Astrocyte (in vitro differentiated cells and primary cell): ENCODE results near the gene MCF2L. TPM values are rescaled to one million over a fixed set of nuclear protein-coding genes. Genes with fewer than 3 reads are reported as not detected.

Experiments
- DNase-seq: peaks from one replicate; pipeline ENCODE4 v3.0.0-alpha.2; 2010; ENCODE audit warnings: low read depth
- FAIRE-seq: peaks from 2 replicates; lab custom pipeline; 2011; peaks lifted over from hg19 to GRCh38; lab: Jason Lieb, UNC
- H2AFZ ChIP-seq: 2 replicates; pipeline ENCODE4 v1.6.0; 2012; ENCODE audit warnings: low read depth, low read length, inconsistent platforms
- H3K27ac ChIP-seq: 2 replicates; pipeline ENCODE4 v1.5.1; 2011; ENCODE audit warnings: low read depth, low read length, inconsistent platforms
- H3K27me3 ChIP-seq: 2 replicates; pipeline ENCODE4 v1.6.0; 2011; ENCODE audit warnings: low read length, inconsistent platforms; ENCODE audit not compliant: insufficient read depth
- H3K36me3 ChIP-seq: 2 replicates; pipeline ENCODE4 v1.5.1; 2011; ENCODE audit warnings: low read length, inconsistent platforms; ENCODE audit not compliant: insufficient read depth
- H3K4me1 ChIP-seq: 2 replicates; pipeline ENCODE4 v1.5.1; 2011; ENCODE audit warnings: low read length, inconsistent platforms; ENCODE audit not compliant: insufficient read depth
- H3K4me2 ChIP-seq: 2 replicates; pipeline ENCODE4 v1.6.0; 2012; ENCODE audit warnings: low read length, inconsistent platforms
- H3K4me3 ChIP-seq: 2 replicates; pipeline ENCODE4 v1.5.1; 2011; ENCODE audit warnings: low read depth, mild to moderate bottlenecking, low read length, inconsistent platforms; ENCODE audit not compliant: insufficient read depth
- H3K79me2 ChIP-seq: 2 replicates; pipeline ENCODE4 v1.6.0; 2012; ENCODE audit warnings: mild to moderate bottlenecking, low read length, inconsistent platforms; ENCODE audit not compliant: insufficient read depth
- H3K9ac ChIP-seq: 2 replicates; pipeline ENCODE4 v1.6.0; 2012; ENCODE audit warnings: mild to moderate bottlenecking, low read length, inconsistent platforms
- H3K9me3 ChIP-seq: 2 replicates; pipeline ENCODE4 v1.5.1; 2012; ENCODE audit warnings: low read depth, mild to moderate bottlenecking, low read length, inconsistent platforms; ENCODE audit not compliant: insufficient read depth
- H4K20me1 ChIP-seq: 2 replicates; pipeline ENCODE4 v1.6.0; 2012; ENCODE audit warnings: low read length, inconsistent platforms; ENCODE audit not compliant: insufficient read depth
- H3K27ac Mint-ChIP-seq: one replicate; pipeline ENCODE4 v1.8.0; 2021; ENCODE audit warnings: mild to moderate bottlenecking, mixed read lengths; ENCODE audit not compliant: unreplicated experiment
- H3K27me3 Mint-ChIP-seq: one replicate; pipeline ENCODE4 v1.8.0; 2021; ENCODE audit warnings: low read depth, mixed read lengths; ENCODE audit not compliant: unreplicated experiment
- H3K36me3 Mint-ChIP-seq: one replicate; pipeline ENCODE4 v1.8.0; 2021; ENCODE audit warnings: low read depth, mixed read lengths; ENCODE audit not compliant: unreplicated experiment
- H3K4me1 Mint-ChIP-seq: one replicate; pipeline ENCODE4 v1.8.0; 2021; ENCODE audit warnings: low read depth, mixed read lengths; ENCODE audit not compliant: unreplicated experiment
- H3K4me3 Mint-ChIP-seq: one replicate; pipeline ENCODE4 v1.8.0; 2021; ENCODE audit warnings: mild to moderate bottlenecking, moderate library complexity, mixed read lengths; ENCODE audit not compliant: unreplicated experiment
- H3K9me3 Mint-ChIP-seq: one replicate; pipeline ENCODE4 v1.8.0; 2021; ENCODE audit warnings: mild to moderate bottlenecking, mixed read lengths; ENCODE audit not compliant: unreplicated experiment
- CTCF ChIP-seq: IDR thresholded peaks from 2 replicates; pipeline ENCODE4 v1.5.1; 2011; ENCODE audit warnings: low read depth, mild to moderate bottlenecking, inconsistent platforms, low read length, moderate library complexity; ENCODE audit not compliant: insufficient read depth
- EZH2 ChIP-seq: IDR thresholded peaks from 2 replicates; pipeline ENCODE4 v1.6.1; 2012; ENCODE audit warnings: mild to moderate bottlenecking, low read length, inconsistent platforms; ENCODE audit not compliant: insufficient read depth
- total RNA-seq: library from RNA; stranded (reverse); gene quantifications from 2 replicates; pipeline ENCODE4 v1.2.1, GENCODE V29; 2021

The MCF2L gene
- total RNA-seq, 1 donor from 2014 or later: 3.4 TPM

- H3K27ac Mint-ChIP-seq: no peak overlapping the region
- Histone ChIP-seq H3K9ac (no peak overlapping the region), H3K27ac (no peak overlapping the region), H3K27me3 (no peaks in the 10 kb centered on the region), H4K20me1 (no peaks in the 10 kb centered on the region), H3K4me2 (no peak overlapping the region), H3K4me1 (no peaks in the 10 kb centered on the region), H3K36me3 (no peaks in the 10 kb centered on the region), H3K9me3 (no peaks in the 10 kb centered on the region), H3K4me3 (no peak overlapping the region), H2AFZ (no peak overlapping the region), H3K79me2 (no peaks in the 10 kb centered on the region)
- DNase-seq (no peak), FAIRE-seq (no peak)
- no peaks in the 10 kb centered on the region for H3K4me1 Mint-ChIP-seq
- H3K27me3 Mint-ChIP-seq: peaks cover 47% of the 10 kb centered on the region
- H3K4me3 Mint-ChIP-seq: no peak overlapping the region
- peaks cover 5% of the 10 kb centered on the region for H3K9me3 Mint-ChIP-seq
- H3K36me3 Mint-ChIP-seq: no peaks in the 10 kb centered on the region
- TF ChIP-seq EZH2 (no peak), CTCF (no peak)
Observed at GRCh38 chr13:113125506-113126264, 156.7 kb downstream of the MCF2L start.

- TF ChIP-seq CTCF (no peak), EZH2 (no peak)
- H3K36me3 Mint-ChIP-seq: no peaks in the 10 kb centered on the region
- H3K9ac ChIP-seq: no peak overlapping the region
- H3K4me3 Mint-ChIP-seq: no peak overlapping the region
- H3K79me2 ChIP-seq: no peaks in the 10 kb centered on the region
- peaks cover 49% of the 10 kb centered on the region for H3K27me3 Mint-ChIP-seq
- DNase-seq (no peak), FAIRE-seq (no peak)
- no peak overlapping the region for H3K4me2 ChIP-seq
- H3K36me3 ChIP-seq: no peaks in the 10 kb centered on the region
- no peak overlapping the region for H3K27ac ChIP-seq
- no peak overlapping the region for H3K4me3 ChIP-seq
- no peaks in the 10 kb centered on the region for H3K4me1 ChIP-seq
- no peaks in the 10 kb centered on the region for H3K9me3 ChIP-seq
- no peaks in the 10 kb centered on the region for H3K4me1 Mint-ChIP-seq
- peaks cover 5% of the 10 kb centered on the region for H3K9me3 Mint-ChIP-seq
- no peaks in the 10 kb centered on the region for H4K20me1 ChIP-seq
- H3K27ac Mint-ChIP-seq: no peak overlapping the region
- no peak overlapping the region for H2AFZ ChIP-seq
- H3K27me3 ChIP-seq: peaks cover 1% of the 10 kb centered on the region
Observed at GRCh38 chr13:113126265-113127150, 157.5 kb downstream of the MCF2L start.
